Fibroblast of pulmonary artery (primary cell): Measurements from ENCODE around the gene GLG1.
"Not testable (repeated sequence)": the region's sequence is repeated elsewhere in the genome, so short reads cannot be mapped to it uniquely, and the experiment has no call there.

Source experiments
- DNase-seq: peaks from one replicate; pipeline ENCODE4 v3.0.0-alpha.2; 2010; ENCODE audit warnings: low read depth
- H3K4me3 ChIP-seq: replicated peaks from 2 replicates; pipeline ENCODE4 v1.5.1; 2011; ENCODE audit warnings: low read depth, mild to moderate bottlenecking, control low read depth, low read length, moderate library complexity
- CTCF ChIP-seq: IDR thresholded peaks from 2 replicates; pipeline ENCODE4 v1.5.1; 2011; ENCODE audit warnings: mild to moderate bottlenecking, control low read depth, low read length, inconsistent platforms; ENCODE audit errors: missing control alignments

Gene GLG1

DNA sequence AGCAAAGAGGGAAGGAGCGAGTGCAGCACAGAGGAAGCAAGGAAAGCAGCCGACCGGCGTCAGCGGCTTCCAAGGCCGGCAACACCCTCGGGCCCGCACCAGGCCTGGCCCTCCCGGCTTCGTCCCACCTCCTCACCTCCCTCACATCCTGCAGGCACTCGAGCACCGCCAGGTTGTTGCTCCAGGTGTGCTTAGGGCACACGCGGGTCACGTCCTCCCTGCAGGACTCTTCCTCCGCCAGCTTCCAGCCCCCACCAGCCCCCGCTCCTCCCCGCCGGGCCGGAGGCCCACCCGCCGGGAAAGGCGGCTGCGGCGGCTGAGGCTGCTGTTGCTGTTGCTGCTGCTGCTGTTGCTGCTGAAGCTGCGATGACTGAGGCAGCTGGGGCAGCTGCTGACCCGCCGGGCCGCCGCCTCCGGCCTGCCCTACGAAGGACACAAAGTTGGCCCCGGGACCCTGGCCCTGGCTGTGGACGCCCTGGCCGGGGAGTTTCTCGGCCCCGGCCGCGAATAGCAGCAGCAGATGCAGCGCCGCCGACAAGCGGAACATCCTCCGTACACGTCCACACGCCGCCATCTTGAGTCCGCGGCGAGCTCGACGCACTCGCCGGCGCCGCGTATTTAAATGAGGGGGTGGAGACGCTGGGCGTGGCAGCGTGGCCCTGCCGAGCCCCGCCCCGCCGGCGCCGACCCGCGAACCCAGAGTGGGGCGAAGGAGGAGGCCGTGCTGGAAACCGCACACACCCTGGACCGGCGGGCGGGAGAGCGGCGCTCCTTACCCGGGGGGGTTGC, at the start of gene GLG1:
TSS of gene GLG1 (minus strand) at position 594 of the 789 bp plus-strand sequence. CDS start at position 574, 20 bp downstream.
- H3K4me3 ChIP-seq: peak within 1 kb of the TSS; percentile 91
- TF ChIP-seq CTCF: no peak
- DNase-seq: peak; percentile 91

GRCh38 chr16:74654536-74655050, 47.7 kb upstream of the GLG1 start:
- no peak overlapping the region for H3K4me3 ChIP-seq
- TF ChIP-seq CTCF: no peak
- no peak for DNase-seq

DNA sequence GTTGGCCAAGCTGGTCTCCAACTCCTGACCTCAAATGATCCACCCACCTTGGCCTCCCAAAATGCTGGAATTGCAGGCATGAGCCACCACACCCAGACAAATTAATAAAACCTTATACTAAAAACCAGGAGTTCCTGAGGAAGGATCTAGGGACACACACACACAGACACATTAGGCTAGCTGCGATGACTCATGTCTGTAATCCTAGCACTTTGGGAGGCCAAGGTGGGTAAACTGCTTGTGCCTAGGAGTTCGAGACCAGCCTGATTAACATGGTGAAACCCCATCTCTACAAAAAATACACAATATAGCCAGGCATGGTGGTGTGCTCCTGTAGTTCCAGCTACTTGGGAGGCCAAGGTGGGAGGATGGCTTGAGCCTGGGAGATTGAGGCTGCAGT, 46.0 kb upstream of the GLG1 start:
- peak; percentile 13 for DNase-seq
- H3K4me3 ChIP-seq: not testable (repeated sequence)

- H3K4me3 ChIP-seq: no peak overlapping the region
- TF ChIP-seq CTCF: no peak
- DNase-seq: no peak
Observed at GRCh38 chr16:74652249-74652648, 45.3 kb upstream of the GLG1 start.

- no peak for TF ChIP-seq CTCF
- no peak for DNase-seq
- no peak overlapping the region for H3K4me3 ChIP-seq
Observed at GRCh38 chr16:74651841-74652240, 44.9 kb upstream of the GLG1 start.

- no peak overlapping the region for H3K4me3 ChIP-seq
- DNase-seq: peak; percentile 26
- TF ChIP-seq CTCF: peak; percentile 53
Observed at GRCh38 chr16:74650966-74651567, 44.2 kb upstream of the GLG1 start.

- DNase-seq: no peak
- no peak for TF ChIP-seq CTCF
- no peak overlapping the region for H3K4me3 ChIP-seq
Observed at GRCh38 chr16:74649839-74650504, 43.1 kb upstream of the GLG1 start.
